ENCODE data around the gene IL32. TPM values are rescaled to one million over a fixed set of nuclear protein-coding genes. Genes with fewer than 3 reads are reported as not detected.

IL32 gene
- total and polyA plus RNA-seq, 2 experiments from 2014 or later: 2.3 to 6.1 TPM

- TF ChIP-seq CTCF (conservative IDR thresholded peaks at IDR 0.05; ENCODE audit: low read depth in 2 of 2): no peak
- TF ChIP-seq ZNF331 (CRISPR knock-in tag; IDR thresholded peaks at IDR 0.05; ENCODE audit: low read depth): no peak
- no peak for TF ChIP-seq POLR2AphosphoS5 (IDR thresholded peaks at IDR 0.05; ENCODE audit: low read depth)
- no peak for TF ChIP-seq CREB1 (CRISPR knock-in tag; IDR thresholded peaks at IDR 0.05; ENCODE audit: low read depth)
- no peak for TF ChIP-seq REST (IDR thresholded peaks at IDR 0.05; ENCODE audit: unreplicated experiment)
These were observed 48.1 kb upstream of the IL32 start (continued) for GRCh38 chr16:3017344-3017743.

- ATAC-seq (peak; percentile 19), DNase-seq (ENCODE audit: low spot score) (peak; percentile 98)
- H3K4me3 ChIP-seq: peak within 1 kb of the TSS; percentile 99
- Mint-ChIP-seq H3K27me3 (ENCODE audit: insufficient read depth, low read depth, poor library complexity) (peaks cover 49% of the 10 kb centered on the region), H3K36me3 (ENCODE audit: low read depth) (peaks cover 49% of the 10 kb centered on the region), H3K9me3 (peaks cover 7% of the 10 kb centered on the region; the same call in 2 of the 3 replicates), H3K27ac (peak within 1 kb of the TSS; percentile 99), H3K4me3 (peak within 1 kb of the TSS; percentile 95), H3K4me1 (peaks cover 57% of the 10 kb centered on the region)
- peaks cover 62% of the 10 kb centered on the region for H3K4me1 ChIP-seq (ENCODE audit: insufficient read depth)
- H4K20me1 ChIP-seq (replicated peaks; ENCODE audit: insufficient read depth): peaks cover 36% of the 10 kb centered on the region
- no peak within 1 kb of the TSS for H2AFZ ChIP-seq
- H3K27ac ChIP-seq (ENCODE audit: low read depth): peak within 1 kb of the TSS; percentile 99
- H3K36me3 ChIP-seq (ENCODE audit: insufficient read depth): no peaks in the 10 kb centered on the region
- no peaks in the 10 kb centered on the region for H3K9me2 ChIP-seq (ENCODE audit: insufficient read depth)
- H3F3A ChIP-seq (replicated peaks; ENCODE audit: low read depth): peaks cover 59% of the 10 kb centered on the region
- peaks cover 39% of the 10 kb centered on the region for H3K79me2 ChIP-seq (replicated peaks; ENCODE audit: insufficient read depth)
- no peaks in the 10 kb centered on the region; the same call in 1 of the 2 replicates for H3K27me3 ChIP-seq (ENCODE audit: insufficient read depth)
- peak within 1 kb of the TSS; percentile 99 for H3K4me2 ChIP-seq
- no peak for TF ChIP-seq ZNF462 (CRISPR knock-in tag; IDR thresholded peaks at IDR 0.05)
- no peak for TF ChIP-seq NANOG (IDR thresholded peaks at IDR 0.05; ENCODE audit: borderline replicate concordance)
- TF ChIP-seq EZH2phosphoT487 (IDR thresholded peaks at IDR 0.05; ENCODE audit: unreplicated experiment): no peak
- TF ChIP-seq POLR2AphosphoS5 (IDR thresholded peaks at IDR 0.05; ENCODE audit: low read depth): peak; percentile 100
- TF ChIP-seq ETS1 (IDR thresholded peaks at IDR 0.05): peak; percentile 60; the same call in 1 of the 2 replicates
- TF ChIP-seq STAT1 (IDR thresholded peaks at IDR 0.05; ENCODE audit: unreplicated experiment): no peak
These were observed 47.5 kb upstream of the IL32 start, which contains the start of gene CLDN6 for GRCh38 chr16:3017794-3018506. Gene CLDN6, minus strand, starts transcription at chr16:3018183. Its CDS starts 2,162 bp downstream, at chr16:3016021.

Data from GM23338 (cell line).